Adipocyte (in vitro differentiated cells): ENCODE results near the gene FGF4.
A peak's percentile ranks its signal among the peaks of the same experiment; 100 is the strongest.

Source experiments
- DNase-seq: peaks from one replicate; pipeline ENCODE4 v3.0.0-alpha.2; 2015; ENCODE audit warnings: low read depth
- H3K27me3 ChIP-seq: replicated peaks from 2 replicates; pipeline ENCODE4 v1.7.0; 2013; ENCODE audit warnings: mild to moderate bottlenecking, low read length, moderate library complexity; ENCODE audit not compliant: control insufficient read depth, insufficient read depth
- H3K36me3 ChIP-seq: 2 replicates; pipeline ENCODE4 v1.7.0; 2013; ENCODE audit warnings: low read length, mild to moderate bottlenecking, moderate library complexity; ENCODE audit not compliant: control insufficient read depth, insufficient read depth, severe bottlenecking
- H3K4me1 ChIP-seq: 2 replicates; pipeline ENCODE4 v1.7.0; 2013; ENCODE audit warnings: mild to moderate bottlenecking, low read length, moderate library complexity; ENCODE audit not compliant: control insufficient read depth, insufficient read depth
- H3K4me3 ChIP-seq: 2 replicates; pipeline ENCODE4 v1.7.0; 2013; ENCODE audit warnings: mild to moderate bottlenecking, low read length, moderate library complexity
- H3K9ac ChIP-seq: 2 replicates; pipeline ENCODE4 v1.7.0; 2013; ENCODE audit warnings: mild to moderate bottlenecking, low read length, moderate library complexity
- H3K9me3 ChIP-seq: 2 replicates; pipeline ENCODE4 v1.7.0; 2013; ENCODE audit warnings: mild to moderate bottlenecking, low read length, moderate library complexity; ENCODE audit not compliant: control insufficient read depth

FGF4 gene

GRCh38 chr11:69775163-69775755, at the start of gene FGF4:
Gene FGF4, minus strand, starts transcription at chr11:69775341. Its CDS starts 257 bp downstream, at chr11:69775084.
- H3K4me3 ChIP-seq: no peak within 1 kb of the TSS
- no peaks in the 10 kb centered on the region for H3K9me3 ChIP-seq
- peaks cover 68% of the 10 kb centered on the region for H3K27me3 ChIP-seq
- DNase-seq: no peak
- H3K4me1 ChIP-seq: no peaks in the 10 kb centered on the region
- H3K9ac ChIP-seq: no peak within 1 kb of the TSS
- H3K36me3 ChIP-seq: no peaks in the 10 kb centered on the region

GRCh38 chr11:69823641-69824265, 48.6 kb upstream of the FGF4 start:
- peaks cover 16% of the 10 kb centered on the region for H3K9me3 ChIP-seq
- no peak overlapping the region for H3K4me3 ChIP-seq
- no peaks in the 10 kb centered on the region for H3K36me3 ChIP-seq
- DNase-seq: no peak
- no peaks in the 10 kb centered on the region for H3K4me1 ChIP-seq
- H3K27me3 ChIP-seq: peaks cover 64% of the 10 kb centered on the region
- H3K9ac ChIP-seq: no peak overlapping the region

- no peak overlapping the region for H3K9ac ChIP-seq
- DNase-seq: no peak
Measured at GRCh38 chr11:69822676-69823494, 47.7 kb upstream of the FGF4 start.

GRCh38 chr11:69821511-69822040, 46.4 kb upstream of the FGF4 start:
- Histone ChIP-seq H3K36me3 (no peaks in the 10 kb centered on the region), H3K4me3 (no peak overlapping the region), H3K9me3 (peaks cover 2% of the 10 kb centered on the region), H3K4me1 (no peaks in the 10 kb centered on the region), H3K9ac (no peak overlapping the region), H3K27me3 (peaks cover 63% of the 10 kb centered on the region)
- no peak for DNase-seq

More at GRCh38 chr11:69822676-69823494, 47.7 kb upstream of the FGF4 start:
- Histone ChIP-seq H3K36me3 (no peaks in the 10 kb centered on the region), H3K4me3 (no peak overlapping the region), H3K4me1 (no peaks in the 10 kb centered on the region), H3K27me3 (peaks cover 62% of the 10 kb centered on the region), H3K9me3 (peaks cover 13% of the 10 kb centered on the region)

GRCh38 chr11:69820441-69820840, 45.3 kb upstream of the FGF4 start:
- H3K4me3 ChIP-seq: no peak overlapping the region
- H3K36me3 ChIP-seq: no peaks in the 10 kb centered on the region
- no peak for DNase-seq
- no peaks in the 10 kb centered on the region for H3K4me1 ChIP-seq
- peaks cover 63% of the 10 kb centered on the region for H3K27me3 ChIP-seq
- H3K9ac ChIP-seq: no peak overlapping the region
- no peaks in the 10 kb centered on the region for H3K9me3 ChIP-seq

- Histone ChIP-seq H3K36me3 (no peaks in the 10 kb centered on the region), H3K9ac (no peak overlapping the region), H3K4me1 (no peaks in the 10 kb centered on the region), H3K27me3 (peaks cover 60% of the 10 kb centered on the region), H3K4me3 (no peak overlapping the region), H3K9me3 (no peaks in the 10 kb centered on the region)
- DNase-seq: peak; percentile 11
Measured at GRCh38 chr11:69819541-69820070, 44.5 kb upstream of the FGF4 start.

- Histone ChIP-seq H3K9me3 (no peaks in the 10 kb centered on the region), H3K27me3 (peaks cover 63% of the 10 kb centered on the region), H3K36me3 (no peaks in the 10 kb centered on the region), H3K4me3 (no peak within 1 kb of the TSS), H3K4me1 (no peaks in the 10 kb centered on the region), H3K9ac (no peak within 1 kb of the TSS)
- DNase-seq: no peak
Measured at GRCh38 chr11:69818603-69819441, 43.7 kb upstream of the FGF4 start, which contains the start of gene FGF3. Gene FGF3, minus strand, starts transcription at chr11:69819416. Its CDS starts 483 bp downstream, at chr11:69818933.

GRCh38 chr11:69818231-69818602, 43.1 kb upstream of the FGF4 start:
- no peaks in the 10 kb centered on the region for H3K36me3 ChIP-seq
- H3K4me3 ChIP-seq: no peak overlapping the region
- DNase-seq: no peak
- no peak overlapping the region for H3K9ac ChIP-seq
- H3K4me1 ChIP-seq: no peaks in the 10 kb centered on the region
- H3K9me3 ChIP-seq: no peaks in the 10 kb centered on the region
- H3K27me3 ChIP-seq: peaks cover 59% of the 10 kb centered on the region

GRCh38 chr11:69817265-69818230, 42.4 kb upstream of the FGF4 start:
- Histone ChIP-seq H3K9me3 (no peaks in the 10 kb centered on the region), H3K27me3 (peaks cover 59% of the 10 kb centered on the region), H3K4me3 (no peak overlapping the region), H3K4me1 (no peaks in the 10 kb centered on the region), H3K36me3 (no peaks in the 10 kb centered on the region), H3K9ac (no peak overlapping the region)
- DNase-seq: peak; percentile 24

GRCh38 chr11:69816671-69817070, 41.5 kb upstream of the FGF4 start:
- Histone ChIP-seq H3K4me1 (no peaks in the 10 kb centered on the region), H3K27me3 (peaks cover 62% of the 10 kb centered on the region), H3K36me3 (no peaks in the 10 kb centered on the region), H3K9me3 (no peaks in the 10 kb centered on the region), H3K9ac (no peak overlapping the region), H3K4me3 (no peak overlapping the region)
- DNase-seq: no peak
